Spleen (tissue), 7 donors: Measurements from ENCODE around the gene CALHM2.

Source experiments
- POLR2AphosphoS5 ChIP-seq, 3 donors: sonication (generic); formaldehyde crosslinking; IDR thresholded peaks; one replicate each; pipeline ENCODE4 v1.5.1; 2017; ENCODE audit warnings: antibody characterized with exemption in 3 of 3
- TF ChIP-seq, protein P1 (sequence below), 11 experiments: fragments of 200-600 bp in 7 of 11; fragments of 450-650 bp in 4 of 11; sonication (generic) in 4 of 11; IDR thresholded peaks in 8 of 11; conservative IDR thresholded peaks in 3 of 11; 1 replicate in 7 of 11; 2 replicates in 4 of 11; pipeline versions ENCODE4 v1.4.0 to v1.8.0; 2016 to 2021; ENCODE audit warnings: antibody characterized with exemption in 11 of 11, inconsistent platforms in 4 of 11, mild to moderate bottlenecking in 1 of 11
- donor health status: DM: no; HTN: no; CAD: no; lungs with moderate emphysema.
- donor health status: DM: no; HTN: no; CAD: no.
- donor health status: DM: no; HTN: no; CAD: no.

DNA sequence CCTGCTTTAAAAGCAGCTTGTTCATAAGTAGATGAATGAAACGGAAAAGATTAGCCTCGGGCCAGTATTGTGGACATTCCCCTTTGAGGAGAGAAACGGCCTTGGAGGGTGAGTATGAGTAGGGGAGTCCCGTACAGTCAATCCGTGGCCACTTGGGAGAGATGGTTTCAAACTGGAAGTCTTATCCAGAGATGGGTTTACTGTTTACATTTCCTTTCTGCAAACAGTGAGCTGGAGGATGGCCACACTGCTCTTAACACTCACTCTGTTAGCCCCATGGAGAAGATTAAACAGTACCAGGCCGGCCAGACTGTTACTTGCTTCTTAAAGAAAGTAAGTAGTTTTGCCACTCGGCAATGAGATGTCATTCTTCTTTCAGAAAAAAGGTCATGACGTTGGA lies 20.3 kb downstream of the CALHM2 start:
- TF ChIP-seq, protein P1, sequence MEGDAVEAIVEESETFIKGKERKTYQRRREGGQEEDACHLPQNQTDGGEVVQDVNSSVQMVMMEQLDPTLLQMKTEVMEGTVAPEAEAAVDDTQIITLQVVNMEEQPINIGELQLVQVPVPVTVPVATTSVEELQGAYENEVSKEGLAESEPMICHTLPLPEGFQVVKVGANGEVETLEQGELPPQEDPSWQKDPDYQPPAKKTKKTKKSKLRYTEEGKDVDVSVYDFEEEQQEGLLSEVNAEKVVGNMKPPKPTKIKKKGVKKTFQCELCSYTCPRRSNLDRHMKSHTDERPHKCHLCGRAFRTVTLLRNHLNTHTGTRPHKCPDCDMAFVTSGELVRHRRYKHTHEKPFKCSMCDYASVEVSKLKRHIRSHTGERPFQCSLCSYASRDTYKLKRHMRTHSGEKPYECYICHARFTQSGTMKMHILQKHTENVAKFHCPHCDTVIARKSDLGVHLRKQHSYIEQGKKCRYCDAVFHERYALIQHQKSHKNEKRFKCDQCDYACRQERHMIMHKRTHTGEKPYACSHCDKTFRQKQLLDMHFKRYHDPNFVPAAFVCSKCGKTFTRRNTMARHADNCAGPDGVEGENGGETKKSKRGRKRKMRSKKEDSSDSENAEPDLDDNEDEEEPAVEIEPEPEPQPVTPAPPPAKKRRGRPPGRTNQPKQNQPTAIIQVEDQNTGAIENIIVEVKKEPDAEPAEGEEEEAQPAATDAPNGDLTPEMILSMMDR (IDR thresholded peaks at IDR 0.05 in 8 of 11, conservative IDR thresholded peaks at IDR 0.05 in 3 of 11): no peak
- TF ChIP-seq POLR2AphosphoS5 (IDR thresholded peaks at IDR 0.05): no peak
